PC-3 (cell line): ENCODE measurements around the gene CA11. TPM values are rescaled to one million over a fixed set of nuclear protein-coding genes. Genes with fewer than 3 reads are reported as not detected.

Source experiments
- ATAC-seq: fragments of 200-7000 bp; cut with Tn5 transposase; 2 replicates; pipeline ENCODE4 v1.9.1; 2020; ENCODE audit warnings: mild to moderate bottlenecking, moderate library complexity
- BruUV-seq: library from RNA; stranded (reverse); fragments of 400-500 nt; replicated peaks from 2 replicates; lab custom pipeline; 2021; lab: Mats Ljungman, UMichigan
- CTCF ChIA-PET: fragments of 300-600 bp; sonication (Branson Sonifier 250); formaldehyde crosslinking; loops from one replicate; lab custom pipeline; 2022; ENCODE audit warnings: antibody characterized with exemption; lab: Charles Lee
- POLR2A ChIA-PET: fragments of 300-600 bp; sonication (Branson Sonifier 250); formaldehyde crosslinking; loops from one replicate; lab custom pipeline; 2022; ENCODE audit warnings: antibody characterized with exemption; ENCODE audit not compliant: unreplicated experiment; lab: Charles Lee
- DNase-seq: peaks from one replicate; pipeline ENCODE4 v3.0.0-alpha.2; 2015
- H2AFZ ChIP-seq: fragments of 300-600 bp; sonication (generic); 2 replicates; pipeline ENCODE4 v1.6.0; 2016; ENCODE audit warnings: antibody characterized with exemption, low read length
- H3F3A ChIP-seq: fragments of 300-600 bp; sonication (generic); one replicate; pipeline ENCODE4 v1.6.0; 2017; ENCODE audit warnings: antibody characterized with exemption, low read length, control low read depth, mild to moderate bottlenecking; ENCODE audit not compliant: unreplicated experiment
- H3K27ac ChIP-seq: fragments of 300-600 bp; sonication (generic); 2 replicates; pipeline ENCODE4 v1.5.1; 2016; ENCODE audit warnings: mild to moderate bottlenecking, low read length
- H3K27me3 ChIP-seq: fragments of 300-600 bp; sonication (generic); 2 replicates; pipeline ENCODE4 v1.6.1; 2016; ENCODE audit warnings: low read length, mixed read lengths
- H3K36me3 ChIP-seq: fragments of 300-600 bp; sonication (generic); 2 replicates; pipeline ENCODE4 v1.6.1; 2016; ENCODE audit warnings: low read depth, mixed run types, low read length, mixed read lengths
- H3K4me1 ChIP-seq: fragments of 300-600 bp; sonication (generic); 2 replicates; pipeline ENCODE4 v1.5.1; 2016; ENCODE audit warnings: low read length; ENCODE audit not compliant: insufficient read depth
- H3K4me2 ChIP-seq: fragments of 300-600 bp; sonication (generic); 2 replicates; pipeline ENCODE4 v1.6.0; 2016; ENCODE audit warnings: low read length
- H3K4me3 ChIP-seq: fragments of 300-600 bp; sonication (generic); 2 replicates; pipeline ENCODE4 v1.5.1; 2016; ENCODE audit warnings: mild to moderate bottlenecking, low read length, mixed read lengths
- H3K79me2 ChIP-seq: fragments of 300-600 bp; sonication (generic); 2 replicates; pipeline ENCODE4 v1.6.1; 2017; ENCODE audit warnings: low read length, mixed read lengths
- H3K9ac ChIP-seq: fragments of 300-600 bp; sonication (generic); 2 replicates; pipeline ENCODE4 v1.6.0; 2016; ENCODE audit warnings: mild to moderate bottlenecking, low read length
- H3K9me2 ChIP-seq: fragments of 300-600 bp; sonication (generic); replicated peaks from 2 replicates; pipeline ENCODE4 v1.6.1; 2016; ENCODE audit warnings: mixed run types, low read length, mixed read lengths
- H3K9me3 ChIP-seq: fragments of 300-600 bp; sonication (generic); 2 replicates; pipeline ENCODE4 v1.6.1; 2016; ENCODE audit warnings: low read length, mixed read lengths
- H4K20me1 ChIP-seq: fragments of 300-600 bp; sonication (generic); 2 replicates; pipeline ENCODE4 v1.6.1; 2016; ENCODE audit warnings: low read length, mixed read lengths
- CTCF ChIP-seq: fragments of 300-600 bp; sonication (generic); conservative IDR thresholded peaks from 2 replicates; pipeline ENCODE4 v1.5.1; 2017; ENCODE audit warnings: antibody characterized with exemption, low read depth, mild to moderate bottlenecking, low read length
- EZH2 ChIP-seq: fragments of 300-600 bp; sonication (generic); IDR thresholded peaks from one replicate; pipeline ENCODE4 v1.6.1; 2017; ENCODE audit warnings: antibody characterized with exemption, mild to moderate bottlenecking, low read length; ENCODE audit not compliant: unreplicated experiment
- EZH2phosphoT487 ChIP-seq: fragments of 300-600 bp; sonication (generic); IDR thresholded peaks from 2 replicates; pipeline ENCODE4 v1.6.1; 2018; ENCODE audit warnings: mild to moderate bottlenecking, antibody characterized with exemption, low read length, borderline replicate concordance
- intact Hi-C: fragments of 100-400 bp; cut with micrococcal nuclease; formaldehyde crosslinking; loops from 2 replicates; pipeline ENCODE4 v1.9.0; 2023
- total RNA-seq: library from RNA; depleted of rRNA; stranded (reverse); fragments of >200 nt; gene quantifications from 2 replicates; pipeline ENCODE4 v1.2.3, GENCODE V29; 2014

Gene CA11
- total RNA-seq, 1 experiment from 2014 or later = 4.1 TPM

DNA sequence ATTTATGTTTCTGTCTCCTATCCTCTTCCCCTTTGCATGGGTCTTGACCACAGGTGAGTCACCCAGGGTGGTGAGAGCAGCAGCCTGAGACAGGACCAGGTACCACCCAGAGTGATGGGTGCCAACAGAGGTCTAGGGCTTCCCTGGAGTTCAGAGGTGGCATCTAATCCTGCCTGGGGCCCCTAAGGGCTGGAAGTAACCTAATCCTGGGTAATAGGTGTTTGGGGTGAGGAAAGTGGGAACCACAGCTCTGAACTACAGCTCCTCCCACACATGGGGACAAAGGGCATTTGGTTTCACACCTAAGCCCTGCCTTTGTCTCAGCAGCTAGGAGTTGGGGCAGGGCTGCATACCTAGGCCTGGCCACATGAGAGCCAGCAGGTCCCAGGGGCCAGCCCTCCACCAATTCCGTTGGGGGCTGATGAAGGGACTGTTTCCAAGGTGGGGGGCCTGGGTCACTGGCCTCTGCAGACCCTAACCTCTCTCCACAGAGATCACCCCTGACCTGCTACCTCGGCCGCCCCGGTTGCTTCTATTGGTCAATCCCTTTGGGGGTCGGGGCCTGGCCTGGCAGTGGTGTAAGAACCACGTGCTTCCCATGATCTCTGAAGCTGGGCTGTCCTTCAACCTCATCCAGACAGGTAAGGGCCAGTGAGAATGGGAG is 18.7 kb downstream of the CA11 start:
- ChIA-PET POLR2A (no interaction called here), CTCF (no interaction called here)
- no peaks in the 10 kb centered on the region for H3K79me2 ChIP-seq
- no peak overlapping the region for H3K4me2 ChIP-seq
- H2AFZ ChIP-seq = no peak overlapping the region
- no peaks in the 10 kb centered on the region for H3F3A ChIP-seq
- H3K9me2 ChIP-seq = no peaks in the 10 kb centered on the region
- H4K20me1 ChIP-seq = no peaks in the 10 kb centered on the region
- no peak overlapping the region for H3K4me3 ChIP-seq
- H3K9me3 ChIP-seq = no peaks in the 10 kb centered on the region
- DNase-seq (no peak), ATAC-seq (peak; percentile 53; the same call in 1 of the 2 replicates)
- BruUV-seq = no TSS peak
- no peaks in the 10 kb centered on the region for H3K27me3 ChIP-seq
- intact Hi-C loops = no loop called here
- TF ChIP-seq EZH2phosphoT487 (no peak), CTCF (no peak), EZH2 (no peak)
- H3K27ac ChIP-seq = no peak overlapping the region
- no peak overlapping the region for H3K9ac ChIP-seq
- no peaks in the 10 kb centered on the region for H3K36me3 ChIP-seq
- no peaks in the 10 kb centered on the region for H3K4me1 ChIP-seq

GRCh38 chr19:48625891-48626327 is 20.1 kb downstream of the CA11 start:
- no peak overlapping the region for H3K27ac ChIP-seq
- no peaks in the 10 kb centered on the region for H3K4me1 ChIP-seq
- H3K4me3 ChIP-seq = no peak overlapping the region
- no peak overlapping the region for H3K4me2 ChIP-seq
- H3K9ac ChIP-seq = no peak overlapping the region
- TF ChIP-seq CTCF = no peak
- TF ChIP-seq EZH2 = no peak
- TF ChIP-seq EZH2phosphoT487 = no peak
- CTCF ChIA-PET = no interaction called here
- intact Hi-C loops = no loop called here
- no peak overlapping the region for H2AFZ ChIP-seq
- no peaks in the 10 kb centered on the region for H3F3A ChIP-seq
- BruUV-seq = no TSS peak
- H3K79me2 ChIP-seq = no peaks in the 10 kb centered on the region
- no peak for ATAC-seq
- H3K9me2 ChIP-seq = no peaks in the 10 kb centered on the region
- no peaks in the 10 kb centered on the region for H3K36me3 ChIP-seq
- no peaks in the 10 kb centered on the region for H3K9me3 ChIP-seq
- no peak for DNase-seq
- POLR2A ChIA-PET = no interaction called here
- H3K27me3 ChIP-seq = no peaks in the 10 kb centered on the region
- no peaks in the 10 kb centered on the region for H4K20me1 ChIP-seq
